GM12801 (cell line): ENCODE results near the gene TRIM2.

Experiments
- TF ChIP-seq, protein P1 (sequence below): IDR thresholded peaks from one replicate; pipeline ENCODE4 v1.5.1; 2011; ENCODE audit warnings: control low read depth; ENCODE audit not compliant: insufficient read length; ENCODE audit errors: extremely low read depth

Gene TRIM2

DNA sequence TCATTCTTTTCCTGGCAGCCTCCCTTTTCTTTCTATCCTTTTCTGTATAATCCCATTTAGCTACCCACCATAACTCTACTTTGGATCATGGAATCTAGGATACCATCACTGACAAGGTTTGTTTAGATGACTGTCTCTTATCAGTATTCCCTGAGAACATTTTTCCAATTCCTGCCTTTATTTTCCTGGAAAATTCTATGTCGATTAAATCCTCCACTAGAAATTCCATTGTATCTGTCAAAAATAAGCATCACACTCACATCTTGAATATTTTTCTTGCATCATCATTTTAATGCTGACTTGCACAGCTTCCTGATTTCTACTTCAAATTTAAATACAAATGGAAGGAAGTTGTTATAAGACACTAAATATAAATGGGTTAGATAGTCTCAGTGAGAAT lies 20.2 kb downstream of the TRIM2 start:
- TF ChIP-seq, protein P1, sequence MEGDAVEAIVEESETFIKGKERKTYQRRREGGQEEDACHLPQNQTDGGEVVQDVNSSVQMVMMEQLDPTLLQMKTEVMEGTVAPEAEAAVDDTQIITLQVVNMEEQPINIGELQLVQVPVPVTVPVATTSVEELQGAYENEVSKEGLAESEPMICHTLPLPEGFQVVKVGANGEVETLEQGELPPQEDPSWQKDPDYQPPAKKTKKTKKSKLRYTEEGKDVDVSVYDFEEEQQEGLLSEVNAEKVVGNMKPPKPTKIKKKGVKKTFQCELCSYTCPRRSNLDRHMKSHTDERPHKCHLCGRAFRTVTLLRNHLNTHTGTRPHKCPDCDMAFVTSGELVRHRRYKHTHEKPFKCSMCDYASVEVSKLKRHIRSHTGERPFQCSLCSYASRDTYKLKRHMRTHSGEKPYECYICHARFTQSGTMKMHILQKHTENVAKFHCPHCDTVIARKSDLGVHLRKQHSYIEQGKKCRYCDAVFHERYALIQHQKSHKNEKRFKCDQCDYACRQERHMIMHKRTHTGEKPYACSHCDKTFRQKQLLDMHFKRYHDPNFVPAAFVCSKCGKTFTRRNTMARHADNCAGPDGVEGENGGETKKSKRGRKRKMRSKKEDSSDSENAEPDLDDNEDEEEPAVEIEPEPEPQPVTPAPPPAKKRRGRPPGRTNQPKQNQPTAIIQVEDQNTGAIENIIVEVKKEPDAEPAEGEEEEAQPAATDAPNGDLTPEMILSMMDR = no peak

DNA sequence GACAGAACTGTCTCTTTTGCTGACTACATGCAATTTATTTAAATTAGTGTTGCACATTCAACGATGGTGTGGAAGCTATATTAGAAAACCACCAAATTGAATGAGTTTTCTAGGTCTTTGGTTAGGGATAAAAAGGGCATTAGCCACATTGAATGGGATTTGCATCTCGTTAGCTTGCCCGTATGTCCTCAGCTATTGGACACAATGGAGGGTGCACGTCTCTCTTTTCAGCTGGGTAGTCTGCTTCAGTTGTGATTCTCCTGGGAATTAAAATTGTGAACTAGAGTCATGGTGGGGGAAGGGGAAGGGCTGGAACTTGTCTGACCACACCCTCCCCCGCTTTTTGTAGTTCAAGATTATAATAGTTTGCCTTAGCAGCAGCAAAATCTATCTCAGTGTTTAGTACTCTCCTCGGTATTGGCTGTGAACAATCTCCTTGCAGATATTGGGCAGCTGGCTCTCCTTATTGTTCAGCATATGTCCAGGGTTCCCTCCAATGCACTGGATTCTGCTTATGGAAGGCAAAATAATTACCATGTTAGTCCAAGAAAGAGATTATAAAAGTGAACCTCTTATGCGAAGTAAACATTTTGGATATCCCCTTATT lies 23.3 kb downstream of the TRIM2 start:
- TF ChIP-seq, protein P1 = no peak

DNA sequence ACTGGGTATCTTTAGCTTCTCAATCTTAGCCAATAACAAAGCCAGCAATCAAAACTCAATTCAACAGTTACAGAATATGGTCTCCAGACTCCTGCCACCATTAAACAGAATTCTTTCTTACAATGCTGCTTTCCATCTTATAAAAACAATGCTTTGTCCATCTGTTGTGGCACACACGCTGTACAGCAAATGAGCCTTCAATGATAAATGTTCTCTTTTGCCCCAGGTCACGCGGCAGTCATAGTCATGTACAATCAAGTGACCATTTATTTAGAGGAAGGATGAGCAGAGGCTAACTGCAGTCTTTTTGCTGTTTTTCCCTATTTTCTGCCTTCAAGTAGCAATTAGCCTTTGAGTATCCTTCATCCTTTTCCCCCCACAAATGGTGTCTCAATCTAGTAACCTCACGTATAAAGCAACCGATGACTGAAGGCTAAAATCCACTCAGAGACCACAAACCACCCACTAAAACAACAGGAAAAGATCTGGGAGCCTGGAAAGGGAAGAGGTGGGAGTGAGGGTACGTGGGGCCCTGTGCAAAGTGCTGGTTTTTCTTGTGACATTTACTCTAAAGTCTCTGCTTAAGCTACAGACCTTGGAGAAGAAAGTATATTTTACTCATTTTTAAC lies 24.4 kb downstream of the TRIM2 start:
- TF ChIP-seq, protein P1 = no peak

DNA sequence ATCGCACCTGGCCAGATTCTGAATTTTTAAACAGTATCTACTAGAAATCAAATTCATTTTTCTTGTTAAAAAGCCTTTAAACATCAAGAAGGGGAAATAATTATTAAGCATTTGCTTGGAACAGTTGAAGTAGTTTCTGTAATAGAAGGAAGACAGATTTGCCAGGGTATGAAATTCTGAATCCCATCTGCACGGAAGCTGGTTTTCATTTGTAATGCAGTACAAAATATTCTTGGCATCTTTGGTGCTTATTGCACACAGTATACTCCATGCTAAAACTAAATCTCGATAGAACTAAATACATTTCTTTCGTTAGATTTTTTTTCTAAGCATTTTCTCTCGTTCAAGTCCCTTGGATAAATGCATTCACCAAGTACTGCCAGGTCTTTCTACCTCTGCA lies 25.3 kb downstream of the TRIM2 start:
- TF ChIP-seq, protein P1 = no peak

DNA sequence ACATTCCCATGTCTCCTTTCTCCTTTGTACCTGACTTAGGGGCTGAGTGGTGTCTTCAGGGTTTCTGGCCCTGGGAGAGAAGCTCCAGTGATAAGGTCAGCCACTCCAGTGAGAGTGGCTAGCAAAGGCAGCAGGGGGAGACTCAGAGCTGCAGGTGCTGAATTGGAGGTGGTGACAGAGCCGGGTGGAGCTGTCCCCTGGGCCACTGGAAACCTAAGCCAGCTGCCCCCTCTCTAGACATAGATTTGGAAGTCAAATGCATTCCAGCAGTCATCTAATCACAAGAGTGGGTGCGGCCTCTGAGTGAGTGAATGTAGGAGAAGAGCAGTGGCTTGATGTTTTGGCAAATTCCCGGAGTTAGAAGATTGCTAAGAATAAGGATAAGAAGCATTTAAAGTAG lies 28.5 kb downstream of the TRIM2 start:
- TF ChIP-seq, protein P1 = no peak

DNA sequence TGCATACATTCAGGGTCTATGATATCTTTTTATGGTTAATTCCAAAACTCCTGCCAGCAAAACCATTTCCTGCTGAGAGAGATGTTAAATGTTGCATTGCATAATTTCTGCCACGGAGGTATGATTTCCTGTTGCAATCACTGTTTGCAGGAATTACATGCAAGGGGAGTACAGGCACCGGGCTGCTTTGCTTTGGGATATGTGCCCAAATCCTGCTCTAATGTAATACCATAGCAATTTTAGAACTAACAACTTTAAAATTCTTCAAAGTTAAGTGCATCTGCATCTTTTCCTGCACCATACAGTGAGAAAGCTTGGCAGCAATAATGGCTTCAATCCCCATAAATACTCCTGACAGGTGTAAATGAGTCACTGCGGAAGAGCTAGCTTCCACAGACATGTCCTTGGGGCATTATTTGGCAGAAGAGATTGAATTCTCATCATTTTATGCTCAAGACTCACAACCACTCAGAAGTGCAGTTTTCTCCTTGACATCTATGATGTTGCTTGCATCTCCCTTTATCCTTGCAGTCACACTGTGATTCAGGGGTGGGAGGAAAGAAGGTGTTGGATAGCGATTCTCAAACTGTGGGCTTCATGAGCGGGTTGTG lies 29.6 kb downstream of the TRIM2 start:
- TF ChIP-seq, protein P1 = no peak

DNA sequence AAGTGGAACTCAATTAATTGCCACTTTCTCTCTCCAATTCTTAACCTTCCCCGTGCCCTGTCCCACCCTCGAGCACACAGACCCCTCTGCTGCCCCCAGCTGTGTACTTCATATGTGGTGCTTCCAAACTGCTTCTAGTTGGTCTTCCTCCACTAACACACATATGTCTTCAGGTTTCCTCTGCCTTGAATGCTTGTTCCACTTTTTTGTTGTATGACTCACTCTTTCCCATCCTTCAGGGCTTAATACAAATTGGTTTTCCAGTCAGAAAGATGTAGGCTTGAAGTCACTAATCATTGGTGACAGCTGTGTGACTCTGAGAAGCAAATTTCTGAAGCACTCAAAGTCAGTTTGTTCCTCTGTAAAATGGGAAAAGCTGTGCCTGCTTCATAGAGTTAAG lies 30.6 kb downstream of the TRIM2 start:
- TF ChIP-seq, protein P1 = no peak
